ENCODE data around the gene MOCS1.
A peak's percentile ranks its signal among the peaks of the same experiment; 100 is the strongest.

Gene MOCS1

DNA sequence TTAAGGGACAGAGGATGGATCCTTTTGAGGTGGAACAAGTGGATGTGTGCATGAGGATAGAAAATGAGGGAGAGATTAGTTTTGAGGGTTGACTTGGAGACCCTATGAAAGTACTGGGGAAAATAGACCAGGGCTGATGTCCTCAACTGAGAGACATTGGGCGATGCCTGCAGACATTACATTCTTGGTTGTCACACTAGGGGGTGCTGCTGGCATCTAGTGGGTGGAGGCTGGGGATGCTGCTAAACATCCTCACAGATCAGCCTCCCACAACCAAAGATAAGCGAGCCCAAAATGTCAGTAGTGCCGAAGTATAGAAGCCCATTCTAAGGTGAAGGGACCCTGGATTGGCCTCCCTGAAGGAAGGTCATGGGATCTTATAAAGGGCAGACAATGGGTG is 63.3 kb downstream of the MOCS1 start:
- Histone ChIP-seq H3K4me3 (no peak overlapping the region), H3K27ac (no peak overlapping the region)
- no peak for DNase-seq (ENCODE audit: low spot score)
- TF ChIP-seq, protein P1, sequence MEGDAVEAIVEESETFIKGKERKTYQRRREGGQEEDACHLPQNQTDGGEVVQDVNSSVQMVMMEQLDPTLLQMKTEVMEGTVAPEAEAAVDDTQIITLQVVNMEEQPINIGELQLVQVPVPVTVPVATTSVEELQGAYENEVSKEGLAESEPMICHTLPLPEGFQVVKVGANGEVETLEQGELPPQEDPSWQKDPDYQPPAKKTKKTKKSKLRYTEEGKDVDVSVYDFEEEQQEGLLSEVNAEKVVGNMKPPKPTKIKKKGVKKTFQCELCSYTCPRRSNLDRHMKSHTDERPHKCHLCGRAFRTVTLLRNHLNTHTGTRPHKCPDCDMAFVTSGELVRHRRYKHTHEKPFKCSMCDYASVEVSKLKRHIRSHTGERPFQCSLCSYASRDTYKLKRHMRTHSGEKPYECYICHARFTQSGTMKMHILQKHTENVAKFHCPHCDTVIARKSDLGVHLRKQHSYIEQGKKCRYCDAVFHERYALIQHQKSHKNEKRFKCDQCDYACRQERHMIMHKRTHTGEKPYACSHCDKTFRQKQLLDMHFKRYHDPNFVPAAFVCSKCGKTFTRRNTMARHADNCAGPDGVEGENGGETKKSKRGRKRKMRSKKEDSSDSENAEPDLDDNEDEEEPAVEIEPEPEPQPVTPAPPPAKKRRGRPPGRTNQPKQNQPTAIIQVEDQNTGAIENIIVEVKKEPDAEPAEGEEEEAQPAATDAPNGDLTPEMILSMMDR (IDR thresholded peaks at IDR 0.05), result no peak

GRCh38 chr6:39867592-39867991 is 66.7 kb downstream of the MOCS1 start:
- TF ChIP-seq, protein P1 (IDR thresholded peaks at IDR 0.05), result no peak
- Histone ChIP-seq H3K27ac (no peak overlapping the region), H3K4me3 (no peak overlapping the region)
- DNase-seq (ENCODE audit: low spot score), result no peak

DNA sequence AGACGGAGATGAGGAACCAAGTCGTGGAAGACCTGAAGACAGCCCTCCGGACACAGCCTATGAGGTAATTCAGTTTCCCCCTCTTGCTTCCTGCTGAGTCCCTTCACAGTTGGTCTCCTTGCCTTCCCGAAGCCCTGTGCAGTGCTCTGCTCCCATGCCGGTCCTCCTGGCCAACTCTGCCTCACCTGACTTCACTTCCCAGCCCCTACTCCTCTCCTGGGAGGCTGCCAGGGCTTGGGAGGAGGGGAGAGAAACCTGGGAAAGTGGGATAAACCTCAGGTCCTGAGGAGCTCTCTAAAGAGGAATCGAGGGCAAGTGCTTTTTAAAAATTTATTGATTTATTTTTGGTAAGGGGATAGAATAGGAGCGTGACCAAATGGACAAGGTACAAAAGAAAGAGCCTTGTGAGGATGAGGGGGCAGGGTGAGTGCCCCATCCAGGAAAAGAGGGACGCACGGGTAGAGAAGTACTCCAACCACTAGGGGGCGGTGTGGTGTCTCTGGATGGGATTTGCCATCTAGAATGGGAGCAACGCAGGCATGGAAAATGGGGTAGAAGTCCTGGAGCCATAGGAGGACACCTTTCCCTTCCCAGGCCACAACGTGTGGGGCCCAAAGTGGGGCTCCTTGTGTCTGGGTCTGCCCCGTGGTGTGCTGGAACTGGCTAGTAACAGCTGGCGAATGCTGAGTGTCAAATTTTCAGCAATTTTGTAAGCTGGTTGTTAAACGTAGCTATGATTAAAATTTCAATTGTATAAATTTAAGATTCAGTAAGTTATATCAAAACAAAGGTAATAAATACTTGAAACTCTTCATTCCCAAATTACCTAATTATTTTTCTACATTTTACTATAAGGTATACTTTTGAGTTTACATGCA is 69.0 kb downstream of the MOCS1 start:
- Histone ChIP-seq H3K4me3 (no peak overlapping the region), H3K27ac (peak overlapping the region in 1 of 2 donors; percentile 16)
- DNase-seq (ENCODE audit: low spot score), result peak; percentile 78
- TF ChIP-seq, protein P1 (IDR thresholded peaks at IDR 0.05), result peak; percentile 82

DNA sequence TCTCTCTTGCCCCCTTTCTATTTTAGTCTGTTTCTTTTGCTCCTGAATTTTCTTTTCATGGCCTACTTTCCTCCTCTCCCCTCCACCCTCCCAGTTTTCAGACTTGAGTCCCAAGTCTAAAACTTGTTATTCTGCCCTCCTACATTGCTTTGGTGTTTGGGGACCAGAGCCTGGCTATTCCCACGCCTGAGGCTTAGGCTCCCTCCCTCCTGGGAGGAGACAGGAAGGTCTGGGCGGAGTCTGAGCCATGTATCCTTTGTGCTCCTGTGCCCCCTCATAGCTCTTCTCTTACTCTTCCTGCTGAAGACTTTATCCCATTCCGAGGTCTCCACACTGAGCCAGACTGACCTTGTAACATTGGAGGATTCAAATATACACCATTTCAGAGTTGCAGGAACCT is 72.6 kb downstream of the MOCS1 start:
- peak overlapping the region; percentile 38 to 64 for H3K27ac ChIP-seq
- TF ChIP-seq, protein P1 (IDR thresholded peaks at IDR 0.05), result no peak
- no peak overlapping the region for H3K4me3 ChIP-seq
- no peak for DNase-seq (ENCODE audit: low spot score)

DNA sequence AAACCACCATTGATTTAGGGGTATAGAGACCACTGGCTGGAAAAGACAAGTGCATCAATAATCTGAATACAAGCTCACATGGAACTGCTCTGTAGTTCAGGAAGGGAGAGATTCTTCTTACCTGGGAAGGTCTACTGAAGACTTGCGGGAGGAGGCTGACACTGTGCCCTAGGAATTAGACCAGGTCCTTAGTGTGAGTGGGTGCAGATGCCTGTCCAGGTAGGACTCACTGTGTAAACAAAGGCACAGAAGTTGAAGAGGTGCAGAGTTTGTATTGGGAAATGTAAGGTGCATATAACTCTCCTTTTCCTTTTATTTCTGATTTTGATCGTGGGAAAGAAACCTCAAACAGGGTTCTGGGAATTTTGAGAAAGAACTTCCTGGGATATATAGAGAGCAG is 75.2 kb downstream of the MOCS1 start:
- DNase-seq (ENCODE audit: low spot score), result no peak
- TF ChIP-seq, protein P1 (IDR thresholded peaks at IDR 0.05), result no peak
- no peak overlapping the region for H3K4me3 ChIP-seq
- H3K27ac ChIP-seq, result no peak overlapping the region

- peak overlapping the region; percentile 45 for H3K4me3 ChIP-seq
- peak overlapping the region; percentile 46 to 95 for H3K27ac ChIP-seq
- TF ChIP-seq, protein P1 (IDR thresholded peaks at IDR 0.05), result no peak
- DNase-seq (ENCODE audit: low spot score), result no peak
Observed at GRCh38 chr6:39855356-39855995, 78.8 kb downstream of the MOCS1 start.

All from coronary artery (tissue), 2 donors.